KOPT-K1 (cell line): ENCODE results near the gene SHC3.

Source experiments
- H3K27ac ChIP-seq: fragments of 200-600 bp; sonication (generic); 2 replicates; pipeline ENCODE4 v1.5.1; 2016; ENCODE audit warnings: antibody characterized with exemption, mild to moderate bottlenecking, low read depth, low read length; ENCODE audit not compliant: poor library complexity, severe bottlenecking
- H3K36me3 ChIP-seq: fragments of 200-600 bp; sonication (generic); 2 replicates; pipeline ENCODE4 v1.5.1; 2017; ENCODE audit warnings: antibody characterized with exemption, mild to moderate bottlenecking, low read length, moderate library complexity; ENCODE audit not compliant: insufficient read depth
- H3K9me3 ChIP-seq: fragments of 200-600 bp; sonication (generic); 2 replicates; pipeline ENCODE4 v1.5.1; 2017; ENCODE audit warnings: antibody characterized with exemption, low read length, mild to moderate bottlenecking; ENCODE audit not compliant: insufficient read depth, poor library complexity, severe bottlenecking

SHC3 gene

GRCh38 chr9:89195131-89195797, 16.6 kb upstream of the SHC3 start:
- Histone ChIP-seq H3K27ac (no peak overlapping the region), H3K36me3 (no peaks in the 10 kb centered on the region), H3K9me3 (peaks cover 12% of the 10 kb centered on the region)

- Histone ChIP-seq H3K27ac (no peak overlapping the region), H3K9me3 (peaks cover 12% of the 10 kb centered on the region), H3K36me3 (no peaks in the 10 kb centered on the region)
Measured at GRCh38 chr9:89194421-89195130, 16.0 kb upstream of the SHC3 start.

- H3K36me3 ChIP-seq = no peaks in the 10 kb centered on the region
- H3K27ac ChIP-seq = no peak overlapping the region
Measured at GRCh38 chr9:89191004-89191403, 12.4 kb upstream of the SHC3 start.

GRCh38 chr9:89189215-89189614, 10.6 kb upstream of the SHC3 start:
- Histone ChIP-seq H3K36me3 (no peaks in the 10 kb centered on the region), H3K27ac (no peak overlapping the region), H3K9me3 (no peaks in the 10 kb centered on the region)

More at GRCh38 chr9:89191004-89191403, 12.4 kb upstream of the SHC3 start:
- H3K9me3 ChIP-seq = no peaks in the 10 kb centered on the region

- no peak overlapping the region for H3K27ac ChIP-seq
- no peaks in the 10 kb centered on the region for H3K9me3 ChIP-seq
- no peaks in the 10 kb centered on the region for H3K36me3 ChIP-seq
Measured at GRCh38 chr9:89187950-89188349, 9.3 kb upstream of the SHC3 start.

- no peak overlapping the region for H3K27ac ChIP-seq
- H3K36me3 ChIP-seq = no peaks in the 10 kb centered on the region
- H3K9me3 ChIP-seq = no peaks in the 10 kb centered on the region
Measured at GRCh38 chr9:89187541-89187940, 8.9 kb upstream of the SHC3 start.

- no peak overlapping the region for H3K27ac ChIP-seq
- H3K36me3 ChIP-seq = no peaks in the 10 kb centered on the region
- no peaks in the 10 kb centered on the region for H3K9me3 ChIP-seq
Measured at GRCh38 chr9:89186960-89187359, 8.3 kb upstream of the SHC3 start.

- Histone ChIP-seq H3K9me3 (no peaks in the 10 kb centered on the region), H3K27ac (no peak overlapping the region), H3K36me3 (no peaks in the 10 kb centered on the region)
Measured at GRCh38 chr9:89185980-89186379, 7.4 kb upstream of the SHC3 start.

GRCh38 chr9:89183146-89183545, 4.5 kb upstream of the SHC3 start:
- Histone ChIP-seq H3K9me3 (no peaks in the 10 kb centered on the region), H3K27ac (no peak overlapping the region), H3K36me3 (no peaks in the 10 kb centered on the region)

- no peak overlapping the region for H3K27ac ChIP-seq
- H3K36me3 ChIP-seq = no peaks in the 10 kb centered on the region
- no peaks in the 10 kb centered on the region for H3K9me3 ChIP-seq
Measured at GRCh38 chr9:89182369-89182768, 3.8 kb upstream of the SHC3 start.

- H3K9me3 ChIP-seq = no peaks in the 10 kb centered on the region
- H3K36me3 ChIP-seq = no peaks in the 10 kb centered on the region
- H3K27ac ChIP-seq = no peak overlapping the region
Measured at GRCh38 chr9:89179895-89180734, 1.5 kb upstream of the SHC3 start.

GRCh38 chr9:89179540-89179894, 899 bp upstream of the SHC3 start:
- H3K9me3 ChIP-seq = no peaks in the 10 kb centered on the region
- no peaks in the 10 kb centered on the region for H3K36me3 ChIP-seq
- H3K27ac ChIP-seq = no peak overlapping the region

GRCh38 chr9:89178830-89179539, 367 bp upstream of the SHC3 start:
- H3K27ac ChIP-seq = no peak overlapping the region
- no peaks in the 10 kb centered on the region for H3K36me3 ChIP-seq
- H3K9me3 ChIP-seq = no peaks in the 10 kb centered on the region

- Histone ChIP-seq H3K9me3 (no peaks in the 10 kb centered on the region), H3K36me3 (no peaks in the 10 kb centered on the region), H3K27ac (no peak overlapping the region)
Measured at GRCh38 chr9:89177012-89177943, 1.3 kb downstream of the SHC3 start.
